SH-SY5Y (cell line): ENCODE measurements around the gene LCP1.

Experiments
- GATA2 ChIP-seq: IDR thresholded peaks from 2 replicates; pipeline ENCODE4 v1.6.1; 2011; ENCODE audit warnings: mild to moderate bottlenecking, low read depth, low read length
- GATA3 ChIP-seq: IDR thresholded peaks from 2 replicates; pipeline ENCODE4 v1.6.1; 2011; ENCODE audit warnings: low read depth, mild to moderate bottlenecking, low read length, moderate library complexity

LCP1 gene

DNA sequence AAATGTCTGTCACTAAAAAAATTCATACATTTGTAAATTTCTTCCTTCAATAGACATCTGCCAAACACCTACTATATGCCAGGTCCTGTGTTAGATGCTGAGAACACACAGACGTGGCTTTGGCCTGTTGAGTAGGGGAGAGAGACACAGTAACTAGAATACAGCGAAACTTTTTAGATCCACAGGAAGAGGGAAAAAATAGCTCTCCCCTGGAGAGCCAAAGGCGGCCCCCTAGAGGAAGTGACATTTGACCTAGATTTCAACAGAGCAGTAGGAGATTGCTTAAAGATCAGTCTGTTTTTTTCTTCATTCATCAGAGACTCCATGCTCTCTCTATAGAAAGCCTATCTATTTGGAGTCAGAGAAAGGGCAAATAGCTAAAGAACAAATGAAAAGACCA lies 11.3 kb downstream of the LCP1 start:
- TF ChIP-seq GATA2 (no peak), GATA3 (no peak)

- TF ChIP-seq GATA3, result no peak
Observed at GRCh38 chr13:46170268-46170667, 11.7 kb downstream of the LCP1 start.

DNA sequence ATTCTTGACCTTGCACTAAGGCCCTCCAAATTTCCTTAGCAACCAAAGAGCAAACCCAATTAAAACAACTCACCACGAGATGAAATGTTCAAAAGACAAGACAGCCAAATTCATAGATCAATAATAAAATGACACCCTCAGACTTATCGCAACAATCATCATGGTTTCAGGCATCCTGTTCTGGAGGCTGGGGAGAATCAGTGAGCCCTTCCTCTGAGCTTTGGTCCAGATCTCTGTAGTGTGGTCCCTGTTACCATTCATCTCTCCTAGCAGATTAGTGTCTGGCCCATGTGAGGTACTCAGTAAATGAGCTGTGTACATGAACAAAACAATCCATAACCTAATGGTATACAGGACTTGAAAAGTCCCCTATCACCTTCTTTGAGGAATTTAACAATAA lies 12.2 kb downstream of the LCP1 start:
- TF ChIP-seq GATA2, result no peak
- no peak for TF ChIP-seq GATA3

DNA sequence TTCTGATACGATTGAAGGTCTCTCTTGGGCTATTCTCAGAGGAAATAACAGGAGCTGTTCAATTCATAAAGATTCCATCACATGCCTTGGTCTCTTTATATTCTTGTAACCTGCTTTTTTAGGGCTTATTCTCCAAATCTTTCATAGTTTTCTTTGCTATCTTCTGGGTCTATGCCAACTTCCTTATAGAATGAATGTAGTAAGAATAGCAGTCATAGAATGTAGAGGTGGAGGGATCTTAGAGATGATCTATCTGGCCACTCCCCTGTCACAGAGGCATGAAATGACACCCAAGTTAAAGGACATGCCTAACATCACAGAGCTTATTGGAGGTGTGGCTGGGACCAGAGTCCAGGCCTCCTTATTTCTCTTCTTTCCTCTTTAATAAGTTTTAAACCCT lies 13.2 kb downstream of the LCP1 start:
- no peak for TF ChIP-seq GATA2
- no peak for TF ChIP-seq GATA3

GRCh38 chr13:46168341-46168740 lies 13.6 kb downstream of the LCP1 start:
- TF ChIP-seq GATA3 (no peak), GATA2 (no peak)

DNA sequence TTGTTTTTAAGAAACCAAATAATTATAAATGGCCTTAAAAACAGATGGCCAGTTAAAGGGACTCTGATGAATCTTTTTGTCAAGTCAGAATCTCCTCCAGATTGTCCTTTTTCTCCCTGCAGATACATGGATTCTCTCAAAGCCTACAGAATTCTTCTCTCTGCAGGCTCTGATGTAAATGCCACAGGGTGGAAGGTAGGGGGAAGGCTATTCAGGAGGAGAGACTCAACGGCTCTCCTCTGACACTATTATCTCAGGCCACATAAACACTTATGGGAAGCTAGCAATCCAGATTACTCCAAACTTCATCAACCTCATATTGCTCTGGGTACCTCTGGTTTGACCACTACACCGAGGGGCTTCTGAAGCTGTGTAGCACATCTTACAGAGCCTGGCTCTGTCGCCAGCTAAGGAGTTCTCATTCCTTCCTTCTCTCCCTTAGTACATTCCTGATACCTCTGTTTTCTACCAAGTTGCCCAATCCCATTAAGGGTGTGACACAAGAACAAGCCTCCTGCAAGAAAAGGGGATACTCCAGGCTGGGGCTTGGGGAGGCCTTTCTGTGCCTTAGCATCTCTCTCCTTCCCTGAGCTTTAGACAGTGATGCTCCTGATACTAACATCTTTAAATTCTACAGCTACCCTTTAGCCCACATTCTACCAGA lies 14.9 kb downstream of the LCP1 start:
- TF ChIP-seq GATA3, result no peak

- no peak for TF ChIP-seq GATA2
- no peak for TF ChIP-seq GATA3
Observed at GRCh38 chr13:46166224-46166584, 15.8 kb downstream of the LCP1 start.

GRCh38 chr13:46165485-46166223 lies 16.3 kb downstream of the LCP1 start:
- TF ChIP-seq GATA2 (no peak), GATA3 (no peak)

- no peak for TF ChIP-seq GATA2
- no peak for TF ChIP-seq GATA3
Observed at GRCh38 chr13:46164661-46165060, 17.3 kb downstream of the LCP1 start.

GRCh38 chr13:46160471-46161066 lies 21.4 kb downstream of the LCP1 start:
- TF ChIP-seq GATA2 (no peak), GATA3 (no peak)

DNA sequence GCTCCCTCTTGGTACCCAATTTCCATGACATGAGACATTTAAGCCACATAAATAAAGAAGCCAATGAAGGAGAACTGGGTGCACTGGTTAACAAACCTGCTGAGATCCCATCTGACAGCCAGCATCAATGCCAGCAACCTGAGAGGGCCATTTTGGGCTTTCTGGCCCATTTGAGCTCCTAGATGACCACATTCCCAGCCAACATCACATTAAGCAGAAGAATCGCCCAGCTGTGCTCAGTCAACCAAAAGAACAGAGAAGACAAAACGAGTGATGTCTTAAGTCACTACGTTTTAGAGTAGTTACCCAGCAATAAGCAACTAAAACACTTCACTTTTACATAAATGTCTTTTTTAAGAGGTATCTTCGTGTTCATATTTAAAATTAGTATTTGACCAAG lies 21.9 kb downstream of the LCP1 start:
- TF ChIP-seq GATA2 (no peak), GATA3 (no peak)

- TF ChIP-seq GATA3 (no peak), GATA2 (no peak)
Observed at GRCh38 chr13:46158983-46159382, 23.0 kb downstream of the LCP1 start.

DNA sequence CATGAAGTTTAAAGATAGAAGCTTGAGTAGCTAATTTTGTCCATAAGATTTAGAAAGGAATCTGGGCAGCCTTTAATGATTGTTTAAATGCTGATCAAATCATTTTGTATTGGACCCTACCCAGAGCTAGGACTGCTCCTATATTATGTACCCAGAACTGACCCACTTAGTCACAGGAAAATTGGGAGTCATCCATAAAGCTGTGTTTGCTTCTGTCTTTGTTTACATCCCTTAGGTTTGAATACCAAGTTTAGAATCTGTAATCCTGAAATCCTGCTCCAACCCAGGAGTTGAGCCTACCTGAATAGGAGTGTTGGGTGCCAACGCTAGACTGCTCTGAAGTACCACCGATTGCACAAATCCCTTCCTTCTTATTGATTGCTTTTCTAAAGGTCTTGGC lies 23.8 kb downstream of the LCP1 start:
- TF ChIP-seq GATA3 (no peak), GATA2 (no peak)

- TF ChIP-seq GATA3 (no peak), GATA2 (no peak)
Observed at GRCh38 chr13:46154136-46154801, 27.7 kb downstream of the LCP1 start.

DNA sequence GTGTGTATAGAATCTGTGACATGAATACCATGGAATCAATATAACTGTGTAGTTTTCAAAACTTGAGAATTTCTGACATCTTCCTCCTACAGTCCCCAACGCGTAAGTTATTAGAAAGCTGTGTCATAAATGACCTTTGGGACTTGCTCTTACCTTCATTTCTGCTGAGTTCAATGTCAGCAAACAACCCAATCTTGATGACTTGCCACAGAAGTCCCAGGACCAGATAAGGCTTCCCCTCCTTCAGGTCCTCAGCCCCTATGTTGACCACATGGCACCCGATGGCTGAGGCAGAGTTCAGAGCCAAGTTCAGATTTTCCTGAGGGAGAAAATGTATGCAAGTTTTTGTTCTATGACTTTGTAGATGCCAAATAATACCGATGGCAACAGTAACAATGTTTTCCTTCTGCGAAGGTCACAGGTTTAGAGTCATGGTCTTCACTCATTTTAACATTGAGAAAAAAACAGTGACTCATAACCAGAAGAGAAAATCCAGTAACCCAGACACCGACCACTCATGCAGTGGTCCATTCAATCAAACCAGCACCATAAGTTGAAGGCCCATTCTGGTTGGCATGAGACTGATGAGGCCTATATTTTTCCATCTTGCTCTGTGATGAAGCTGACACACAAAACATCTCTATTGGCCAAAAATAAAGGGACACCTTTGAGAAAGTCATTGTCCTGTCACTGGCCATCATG lies 29.2 kb downstream of the LCP1 start:
- TF ChIP-seq GATA3 (no peak), GATA2 (no peak)
